SH-SY5Y (cell line): Measurements from ENCODE around the gene HOXB6.

Experiments used
- GATA2 ChIP-seq: IDR thresholded peaks from 2 replicates; pipeline ENCODE4 v1.6.1; 2011; ENCODE audit warnings: mild to moderate bottlenecking, low read depth, low read length
- GATA3 ChIP-seq: IDR thresholded peaks from 2 replicates; pipeline ENCODE4 v1.6.1; 2011; ENCODE audit warnings: low read depth, mild to moderate bottlenecking, low read length, moderate library complexity

DNA sequence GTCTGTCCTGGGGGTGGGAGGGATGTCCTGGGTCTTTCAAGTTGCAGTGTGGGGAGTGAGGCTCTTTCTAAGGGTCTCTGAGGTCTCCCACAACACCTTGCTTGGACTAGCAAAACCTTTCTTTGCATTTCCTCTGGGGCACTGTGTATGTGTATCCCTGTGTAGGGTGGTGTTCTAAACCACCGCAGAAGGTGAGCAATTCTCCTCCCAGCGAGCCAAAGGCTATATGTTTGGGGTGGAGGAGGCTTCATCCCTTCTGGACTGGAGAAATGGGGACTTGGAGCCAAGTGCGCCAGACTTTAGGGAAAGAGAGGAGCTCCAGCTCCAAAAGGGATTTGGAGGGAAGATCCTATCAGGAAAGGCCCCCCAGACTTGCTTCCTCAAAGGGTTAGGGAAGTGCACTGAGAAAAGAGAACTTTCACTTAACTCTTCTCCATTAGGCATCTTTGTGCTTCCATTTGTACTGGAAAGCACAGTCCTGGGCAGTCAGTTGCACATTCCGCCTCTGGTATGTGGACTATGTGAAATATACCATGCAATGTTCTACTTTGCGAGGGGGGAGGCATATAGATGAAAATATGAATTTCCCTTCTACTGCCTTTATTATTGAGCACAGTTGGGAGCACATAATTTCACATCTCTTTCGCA lies 40.2 kb upstream of the HOXB6 start:
- no peak for TF ChIP-seq GATA3
- TF ChIP-seq GATA2: no peak
